NCI-H526 treated with DMSO at 0.1 percent for 48 hours (cell line): ENCODE data around the gene UNC93B1.

Source experiments
- DNase-seq: peaks from one replicate; lab custom pipeline; 2025; lab: John Stamatoyannopoulos, UW

UNC93B1 gene, protein sequence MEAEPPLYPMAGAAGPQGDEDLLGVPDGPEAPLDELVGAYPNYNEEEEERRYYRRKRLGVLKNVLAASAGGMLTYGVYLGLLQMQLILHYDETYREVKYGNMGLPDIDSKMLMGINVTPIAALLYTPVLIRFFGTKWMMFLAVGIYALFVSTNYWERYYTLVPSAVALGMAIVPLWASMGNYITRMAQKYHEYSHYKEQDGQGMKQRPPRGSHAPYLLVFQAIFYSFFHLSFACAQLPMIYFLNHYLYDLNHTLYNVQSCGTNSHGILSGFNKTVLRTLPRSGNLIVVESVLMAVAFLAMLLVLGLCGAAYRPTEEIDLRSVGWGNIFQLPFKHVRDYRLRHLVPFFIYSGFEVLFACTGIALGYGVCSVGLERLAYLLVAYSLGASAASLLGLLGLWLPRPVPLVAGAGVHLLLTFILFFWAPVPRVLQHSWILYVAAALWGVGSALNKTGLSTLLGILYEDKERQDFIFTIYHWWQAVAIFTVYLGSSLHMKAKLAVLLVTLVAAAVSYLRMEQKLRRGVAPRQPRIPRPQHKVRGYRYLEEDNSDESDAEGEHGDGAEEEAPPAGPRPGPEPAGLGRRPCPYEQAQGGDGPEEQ

GRCh38 chr11:68003846-68004550 is at the start of gene UNC93B1:
Gene UNC93B1, minus strand, starts transcription at chr11:68004097. Its CDS starts 54 bp downstream, at chr11:68004043.
- peak; percentile 62 for DNase-seq

DNA sequence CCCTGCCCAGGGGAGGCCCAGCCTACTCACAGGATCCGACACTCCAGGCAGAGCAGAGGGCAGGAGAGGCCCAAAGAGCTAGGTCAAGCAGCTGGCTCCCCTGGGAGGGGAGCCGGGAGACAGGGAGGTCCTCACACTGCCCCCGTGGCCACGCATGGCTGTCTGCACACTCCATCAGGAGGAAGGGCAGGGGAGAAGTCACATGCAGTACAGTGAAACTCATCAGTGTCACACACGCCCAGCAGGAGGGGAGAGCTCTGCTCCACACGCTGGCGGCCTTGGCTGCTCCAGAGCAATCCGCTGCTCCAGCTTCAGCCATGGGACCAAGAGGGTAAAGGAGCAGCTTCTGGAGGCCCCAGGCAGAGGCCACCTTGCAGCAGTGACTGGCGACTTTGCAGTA is 49.2 kb upstream of the UNC93B1 start:
- DNase-seq, result no peak

DNA sequence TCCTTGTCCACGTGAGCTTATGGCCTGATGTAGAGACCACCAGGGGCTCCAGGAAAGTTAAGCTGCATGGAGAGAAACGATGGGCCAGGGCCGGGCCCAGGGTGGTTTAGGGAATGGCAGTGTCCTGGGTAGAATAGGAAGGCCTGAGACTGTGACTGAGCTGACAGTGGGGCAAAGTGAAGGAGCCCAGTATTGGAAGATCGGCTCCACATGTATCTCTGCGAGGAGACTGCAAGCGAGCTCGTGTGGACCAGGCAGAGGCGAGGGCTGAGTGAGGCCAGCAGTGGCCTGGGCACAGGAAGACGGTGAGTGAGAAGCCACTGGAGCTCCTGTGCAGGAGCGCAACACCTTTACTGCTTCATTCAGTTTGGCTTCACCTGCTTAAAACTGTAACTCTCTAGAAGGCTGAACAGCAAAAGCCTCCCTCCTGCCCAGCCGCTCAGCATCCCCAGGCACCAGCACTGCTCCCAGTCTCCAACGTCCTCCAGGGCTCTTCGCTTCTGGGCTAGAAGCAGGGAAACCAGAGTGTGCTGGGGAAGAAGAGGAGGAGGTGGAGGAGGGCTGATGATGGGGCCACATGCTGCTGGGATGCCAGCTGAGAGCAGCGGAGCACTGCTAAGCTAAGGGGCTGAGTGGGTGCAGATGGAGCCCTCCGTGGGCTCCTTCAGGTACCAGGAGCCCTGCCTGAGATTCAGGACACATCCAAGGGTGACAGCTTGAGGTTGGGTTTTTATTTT is 48.4 kb upstream of the UNC93B1 start:
- no peak for DNase-seq

DNA sequence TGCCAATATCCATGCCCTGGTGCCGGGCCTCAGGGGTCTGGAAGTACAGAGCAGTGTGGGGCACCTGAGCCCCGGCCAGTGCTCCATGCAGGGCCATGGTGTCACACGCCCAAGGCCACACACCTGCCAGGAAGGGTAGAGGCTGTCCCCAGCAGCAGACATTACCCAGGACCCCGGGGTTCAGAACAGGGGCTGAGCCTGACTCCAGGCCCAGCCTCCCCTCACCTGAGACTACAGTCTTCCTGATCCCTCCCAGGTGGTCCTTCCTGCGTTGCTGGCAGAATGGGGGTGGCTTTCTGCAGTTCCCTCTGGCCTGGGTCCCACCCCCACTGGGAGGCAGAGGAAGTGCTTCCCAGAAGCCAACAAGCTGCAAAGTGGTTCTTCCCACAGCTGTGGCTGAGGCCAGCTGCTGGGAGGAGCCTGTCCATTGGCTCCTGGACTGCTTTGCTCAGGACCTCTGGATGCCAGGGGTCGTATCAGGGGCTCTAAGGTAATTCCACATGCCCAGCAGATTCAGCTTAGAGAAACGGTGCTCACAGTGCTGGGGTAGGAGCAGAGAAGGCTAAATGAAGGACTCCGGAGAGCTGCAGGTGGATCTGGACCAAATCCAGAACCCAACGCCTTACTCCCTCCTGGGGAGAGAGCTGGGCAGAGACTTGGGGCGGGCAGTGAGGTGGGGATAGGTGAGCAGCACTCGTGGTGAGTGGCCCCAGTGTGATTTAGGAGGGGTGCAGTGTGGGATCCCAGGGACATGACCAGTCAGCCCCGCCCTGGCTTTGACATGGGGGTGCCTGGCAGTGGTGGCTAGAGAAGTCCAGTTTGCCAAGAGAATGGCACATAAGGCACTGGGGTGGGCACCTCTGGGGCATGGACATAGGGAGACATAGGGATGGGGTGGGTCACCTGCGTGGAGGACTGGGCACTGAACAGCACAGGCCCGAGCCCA is 47.6 kb upstream of the UNC93B1 start:
- no peak for DNase-seq

DNA sequence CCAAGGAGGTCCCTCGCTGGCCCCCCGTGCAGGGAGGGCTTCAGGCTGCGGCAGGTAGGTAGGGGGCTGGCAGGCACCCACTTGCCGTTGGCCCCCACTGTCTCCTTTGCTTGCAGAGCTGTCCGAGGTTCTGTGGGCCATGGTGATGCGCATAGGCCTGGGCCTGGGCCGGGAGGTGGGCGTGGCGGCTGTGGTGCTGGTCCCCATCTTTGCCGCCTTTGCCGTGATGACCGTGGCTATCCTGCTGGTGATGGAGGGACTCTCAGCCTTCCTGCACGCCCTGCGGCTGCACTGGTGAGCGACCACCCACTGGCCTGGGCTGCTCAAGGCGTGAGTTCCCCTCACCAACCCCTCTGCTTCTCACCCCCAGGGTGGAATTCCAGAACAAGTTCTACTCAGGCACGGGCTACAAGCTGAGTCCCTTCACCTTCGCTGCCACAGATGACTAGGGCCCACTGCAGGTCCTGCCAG is 46.5 kb upstream of the UNC93B1 start:
- no peak for DNase-seq

DNA sequence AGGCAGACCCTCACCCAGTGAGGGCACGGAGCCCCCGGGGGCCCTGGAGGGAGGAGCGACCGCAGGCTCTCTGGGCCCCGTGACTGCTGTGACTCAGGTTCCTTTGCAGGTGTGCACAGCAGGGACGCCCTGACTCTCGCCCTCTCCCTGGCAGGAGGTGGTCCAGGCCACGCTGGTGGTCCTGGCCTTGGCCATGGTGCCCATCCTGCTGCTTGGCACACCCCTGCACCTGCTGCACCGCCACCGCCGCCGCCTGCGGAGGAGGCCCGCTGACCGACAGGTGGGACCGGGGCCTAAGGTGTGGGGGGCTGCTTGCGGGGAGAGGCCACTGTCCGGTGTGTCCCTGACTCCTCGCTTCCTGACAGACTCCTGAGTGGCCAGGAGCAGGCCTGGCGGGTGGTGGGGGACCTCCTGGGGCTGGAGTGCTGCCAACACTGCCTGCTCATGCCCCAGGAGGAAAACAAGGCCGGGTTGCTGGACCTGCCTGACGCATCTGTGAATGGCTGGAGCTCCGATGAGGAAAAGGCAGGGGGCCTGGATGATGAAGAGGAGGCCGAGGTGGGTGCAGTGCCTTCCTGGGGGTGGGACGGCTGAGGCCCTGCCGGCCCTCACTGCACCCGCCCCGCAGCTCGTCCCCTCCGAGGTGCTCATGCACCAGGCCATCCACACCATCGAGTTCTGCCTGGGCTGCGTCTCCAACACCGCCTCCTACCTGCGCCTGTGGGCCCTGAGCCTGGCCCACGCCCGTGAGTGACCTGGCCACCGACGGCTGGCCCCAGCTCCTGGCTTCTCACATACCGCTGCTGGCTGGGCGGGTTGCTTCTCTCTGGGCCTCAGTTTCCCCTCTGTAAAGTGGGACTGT is 45.8 kb upstream of the UNC93B1 start:
- no peak for DNase-seq

DNA sequence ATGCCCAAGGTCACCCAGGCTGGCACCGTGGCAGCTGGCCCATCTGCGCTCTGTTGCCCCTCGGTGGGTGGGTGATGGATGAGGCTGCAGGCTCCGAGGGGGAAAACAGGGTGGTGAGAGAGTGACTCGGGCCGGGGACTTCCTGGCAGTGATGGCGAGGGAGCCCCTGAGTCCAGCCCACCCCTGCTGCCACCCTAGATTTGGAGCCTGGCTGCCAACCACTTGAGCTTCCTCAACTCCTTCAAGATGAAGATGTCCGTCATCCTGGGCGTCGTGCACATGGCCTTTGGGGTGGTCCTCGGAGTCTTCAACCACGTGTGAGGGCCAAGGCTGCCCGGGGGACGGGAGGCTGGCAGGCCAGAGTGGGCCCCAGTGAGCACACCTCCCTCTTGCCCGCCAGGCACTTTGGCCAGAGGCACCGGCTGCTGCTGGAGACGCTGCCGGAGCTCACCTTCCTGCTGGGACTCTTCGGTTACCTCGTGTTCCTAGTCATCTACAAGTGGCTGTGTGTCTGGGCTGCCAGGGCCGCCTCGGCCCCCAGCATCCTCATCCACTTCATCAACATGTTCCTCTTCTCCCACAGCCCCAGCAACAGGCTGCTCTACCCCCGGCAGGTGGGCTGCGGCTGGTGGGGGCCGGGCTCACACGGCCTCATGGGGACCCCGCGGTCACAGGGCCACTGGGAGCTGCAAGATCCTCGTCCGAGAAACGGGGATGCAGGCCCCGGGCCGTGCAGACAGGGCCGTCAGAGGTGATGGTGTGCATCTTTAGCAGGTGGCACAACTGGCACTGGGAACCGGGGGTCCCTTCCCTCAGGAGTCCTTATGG is 45.0 kb upstream of the UNC93B1 start:
- no peak for DNase-seq

GRCh38 chr11:68047437-68048290 is 43.8 kb upstream of the UNC93B1 start:
- DNase-seq, result no peak

GRCh38 chr11:68044898-68045351 is 41.0 kb upstream of the UNC93B1 start:
- no peak for DNase-seq

DNA sequence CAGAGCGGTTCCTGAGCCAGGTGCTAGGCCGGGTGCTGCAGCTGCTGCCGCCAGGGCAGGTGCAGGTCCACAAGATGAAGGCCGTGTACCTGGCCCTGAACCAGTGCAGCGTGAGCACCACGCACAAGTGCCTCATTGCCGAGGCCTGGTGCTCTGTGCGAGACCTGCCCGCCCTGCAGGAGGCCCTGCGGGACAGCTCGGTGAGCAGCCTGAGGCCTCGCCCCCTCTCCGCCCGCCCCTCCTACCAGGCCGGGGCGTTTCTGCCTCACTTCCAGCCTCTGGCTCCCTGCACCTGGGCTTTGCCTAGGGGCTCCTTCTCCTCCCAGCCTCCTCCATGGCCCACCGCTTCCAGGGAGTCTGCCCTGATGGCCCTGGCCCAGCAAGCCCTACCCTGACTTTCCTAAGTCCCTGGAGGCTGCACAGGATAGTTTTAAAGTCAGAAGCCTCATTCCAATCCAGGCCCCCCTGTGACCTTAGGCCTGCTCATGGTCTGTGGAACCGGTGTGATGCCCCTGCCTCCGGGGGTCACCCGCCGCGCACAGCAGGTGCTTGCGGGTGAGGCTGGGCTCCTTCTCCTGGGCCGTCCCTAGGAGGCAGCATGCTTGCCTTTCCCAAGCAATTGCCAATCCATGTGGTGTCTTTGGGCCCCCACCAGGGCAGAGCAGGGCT is 40.4 kb upstream of the UNC93B1 start:
- DNase-seq, result no peak

DNA sequence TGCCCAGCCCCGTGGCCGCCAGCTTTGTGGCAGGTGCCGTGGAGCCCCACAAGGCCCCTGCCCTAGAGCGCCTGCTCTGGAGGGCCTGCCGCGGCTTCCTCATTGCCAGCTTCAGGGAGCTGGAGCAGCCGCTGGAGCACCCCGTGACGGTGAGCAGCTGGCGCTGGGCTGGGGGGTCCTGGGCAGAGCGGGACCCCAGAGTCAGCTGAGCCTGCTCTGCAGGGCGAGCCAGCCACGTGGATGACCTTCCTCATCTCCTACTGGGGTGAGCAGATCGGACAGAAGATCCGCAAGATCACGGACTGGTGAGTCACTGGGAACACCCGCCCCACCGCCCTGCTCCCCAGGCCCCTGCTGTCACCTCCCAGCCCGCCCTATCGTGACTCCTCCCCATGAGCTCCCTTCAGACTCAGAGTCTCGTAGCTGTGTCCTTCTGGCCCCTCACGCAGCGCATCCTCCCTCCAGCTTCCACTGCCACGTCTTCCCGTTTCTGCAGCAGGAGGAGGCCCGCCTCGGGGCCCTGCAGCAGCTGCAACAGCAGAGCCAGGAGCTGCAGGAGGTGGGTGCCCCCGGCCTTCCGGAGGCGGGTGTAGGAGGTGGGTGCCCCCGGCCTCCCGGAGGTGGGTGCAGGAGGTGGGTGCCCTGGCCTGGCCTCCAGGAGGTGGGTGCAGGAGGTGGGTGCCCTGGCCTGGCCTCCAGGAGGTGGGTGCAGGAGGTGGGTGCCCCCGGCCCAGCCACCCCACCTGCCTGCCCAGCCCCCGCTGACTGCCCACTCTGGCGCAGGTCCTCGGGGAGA is 39.6 kb upstream of the UNC93B1 start:
- DNase-seq, result no peak

DNA sequence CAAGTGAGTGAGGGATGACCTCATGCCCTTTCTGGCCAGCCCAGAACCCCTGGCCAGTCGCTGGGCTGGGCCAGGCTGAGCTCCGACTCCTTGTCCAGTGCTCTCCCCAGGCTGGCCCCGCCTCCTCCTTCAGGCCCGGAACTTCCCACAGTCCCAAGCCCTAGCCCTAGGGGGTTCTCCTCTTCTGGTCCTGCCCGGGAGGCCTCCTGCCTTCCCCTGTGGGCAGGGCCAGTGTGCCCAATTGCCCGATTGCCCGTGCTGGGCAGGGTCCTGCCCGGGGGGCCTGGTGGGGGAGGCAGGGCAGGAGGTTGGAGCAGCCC is 39.1 kb upstream of the UNC93B1 start:
- no peak for DNase-seq

DNA sequence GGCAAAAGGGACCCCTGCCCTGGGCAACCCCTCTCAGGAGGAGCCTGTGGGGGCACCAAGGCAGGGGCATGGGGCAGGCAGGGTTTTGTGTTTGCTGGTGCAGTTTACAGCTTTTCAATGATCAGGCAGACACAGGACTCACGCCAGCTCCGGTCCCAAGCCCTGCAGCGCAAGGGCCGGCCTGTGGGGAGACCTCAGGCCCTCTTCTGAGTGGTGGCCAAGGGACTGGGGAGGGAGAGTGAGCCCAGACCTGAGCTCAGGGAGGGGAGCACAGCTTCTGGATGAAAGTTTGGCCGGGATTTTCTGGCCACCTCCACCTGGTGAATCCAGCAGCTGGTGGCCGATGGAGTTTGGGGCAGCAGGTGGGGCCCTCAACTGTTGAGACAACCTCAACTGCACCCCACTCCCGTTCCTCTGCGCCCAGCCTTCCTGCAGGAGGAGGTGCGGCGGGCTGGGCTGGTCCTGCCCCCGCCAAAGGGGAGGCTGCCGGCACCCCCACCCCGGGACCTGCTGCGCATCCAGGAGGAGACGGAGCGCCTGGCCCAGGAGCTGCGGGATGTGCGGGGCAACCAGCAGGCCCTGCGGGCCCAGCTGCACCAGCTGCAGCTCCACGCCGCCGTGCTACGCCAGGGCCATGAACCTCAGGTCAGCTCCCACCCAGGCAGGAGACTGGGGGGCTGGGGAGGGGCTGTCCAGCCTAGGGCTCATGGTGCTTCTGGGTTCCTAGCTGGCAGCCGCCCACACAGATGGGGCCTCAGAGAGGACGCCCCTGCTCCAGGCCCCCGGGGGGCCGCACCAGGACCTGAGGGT is 38.5 kb upstream of the UNC93B1 start:
- no peak for DNase-seq

DNA sequence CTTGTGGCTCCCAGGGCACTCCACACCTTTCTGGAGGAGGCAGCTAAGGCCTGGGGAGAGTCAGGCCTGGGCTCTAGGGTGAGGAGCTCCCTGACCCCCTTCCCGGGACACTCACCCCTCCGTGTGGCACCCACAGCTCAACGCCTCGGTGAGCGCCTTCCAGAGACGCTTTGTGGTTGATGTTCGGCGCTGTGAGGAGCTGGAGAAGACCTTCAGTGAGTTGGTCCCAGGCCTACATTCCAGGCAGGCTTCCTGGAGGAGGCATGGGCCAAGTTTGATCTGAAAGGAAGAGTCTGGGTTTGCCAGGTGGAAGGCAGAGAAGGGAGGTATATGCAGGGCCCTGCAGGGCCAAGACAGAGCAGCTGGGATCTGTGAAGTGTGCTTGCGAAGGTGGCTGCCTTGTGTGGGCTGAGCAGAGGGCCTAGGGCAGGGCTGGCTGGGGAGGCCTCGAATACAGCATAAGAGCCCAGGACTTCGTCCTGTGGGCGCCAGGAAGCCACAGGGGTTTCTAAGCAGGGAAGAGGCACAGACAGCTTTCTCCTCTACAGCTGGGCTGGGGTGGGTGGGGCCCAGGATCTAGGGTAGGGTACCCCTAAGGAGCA is 37.8 kb upstream of the UNC93B1 start:
- DNase-seq, result no peak

GRCh38 chr11:68040957-68041591 is 37.2 kb upstream of the UNC93B1 start:
- no peak for DNase-seq
